DND-41 (cell line): ENCODE data around the gene ETV5.

Source experiments
- ATAC-seq: fragments of 200-7000 bp; cut with Tn5 transposase; 3 replicates; pipeline ENCODE4 v1.9.1; 2021; ENCODE audit warnings: low read depth; ENCODE audit not compliant: insufficient read depth
- DNase-seq: peaks from one replicate; pipeline ENCODE4 v3.0.0-alpha.2; 2020
- H2AFZ ChIP-seq: 2 replicates; pipeline ENCODE4 v1.6.0; 2012; ENCODE audit warnings: low read depth, low read length
- H3K27ac ChIP-seq: 2 replicates; pipeline ENCODE4 v1.5.1; 2012; ENCODE audit warnings: low read length, inconsistent platforms
- H3K27me3 ChIP-seq: fragments of 200-600 bp; sonication (generic); 2 replicates; pipeline ENCODE4 v1.6.0; 2012; ENCODE audit warnings: low read length, mild to moderate bottlenecking, inconsistent platforms; ENCODE audit not compliant: insufficient read depth, poor library complexity
- H3K36me3 ChIP-seq: 2 replicates; pipeline ENCODE4 v1.5.1; 2012; ENCODE audit warnings: low read length, inconsistent platforms; ENCODE audit not compliant: insufficient read depth
- H3K4me1 ChIP-seq: 2 replicates; pipeline ENCODE4 v1.5.1; 2012; ENCODE audit warnings: mild to moderate bottlenecking, low read length; ENCODE audit not compliant: insufficient read depth
- H3K4me2 ChIP-seq: 2 replicates; pipeline ENCODE4 v1.6.0; 2012; ENCODE audit warnings: mild to moderate bottlenecking, moderate library complexity, low read length, inconsistent platforms; ENCODE audit not compliant: insufficient read depth
- H3K4me3 ChIP-seq, 2 experiments: fragments of 200-600 bp in 1 of 2; shearing (Covaris generic) in 1 of 2; 2 replicates each; pipeline ENCODE4 v1.5.1; 2012 to 2016; ENCODE audit warnings: inconsistent platforms in 2 of 2, low read length in 2 of 2, mild to moderate bottlenecking in 2 of 2, low read depth in 1 of 2, moderate library complexity in 1 of 2
- H3K79me2 ChIP-seq: 2 replicates; pipeline ENCODE4 v1.6.0; 2012; ENCODE audit warnings: low read length, inconsistent platforms; ENCODE audit not compliant: insufficient read depth
- H3K9ac ChIP-seq: 2 replicates; pipeline ENCODE4 v1.6.0; 2012; ENCODE audit warnings: low read depth, mild to moderate bottlenecking, inconsistent platforms, low read length, moderate library complexity
- H3K9me3 ChIP-seq: 2 replicates; pipeline ENCODE4 v1.5.1; 2012; ENCODE audit warnings: low read length, moderate library complexity, mild to moderate bottlenecking, inconsistent platforms; ENCODE audit not compliant: insufficient read depth, severe bottlenecking
- H4K20me1 ChIP-seq: 2 replicates; pipeline ENCODE4 v1.6.0; 2012; ENCODE audit warnings: low read length; ENCODE audit not compliant: insufficient read depth
- EZH2 ChIP-seq: IDR thresholded peaks from 3 replicates; pipeline ENCODE4 v1.6.1; 2012; ENCODE audit warnings: borderline replicate concordance, low read depth, mild to moderate bottlenecking, moderate library complexity, low read length, inconsistent platforms; ENCODE audit not compliant: severe bottlenecking
- TF ChIP-seq, protein P1 (sequence below): IDR thresholded peaks from 2 replicates; pipeline ENCODE4 v1.5.1; 2012; ENCODE audit warnings: borderline replicate concordance, low read length, moderate library complexity, mild to moderate bottlenecking; ENCODE audit not compliant: poor library complexity, severe bottlenecking; ENCODE audit errors: extremely low read depth

Gene ETV5

DNA sequence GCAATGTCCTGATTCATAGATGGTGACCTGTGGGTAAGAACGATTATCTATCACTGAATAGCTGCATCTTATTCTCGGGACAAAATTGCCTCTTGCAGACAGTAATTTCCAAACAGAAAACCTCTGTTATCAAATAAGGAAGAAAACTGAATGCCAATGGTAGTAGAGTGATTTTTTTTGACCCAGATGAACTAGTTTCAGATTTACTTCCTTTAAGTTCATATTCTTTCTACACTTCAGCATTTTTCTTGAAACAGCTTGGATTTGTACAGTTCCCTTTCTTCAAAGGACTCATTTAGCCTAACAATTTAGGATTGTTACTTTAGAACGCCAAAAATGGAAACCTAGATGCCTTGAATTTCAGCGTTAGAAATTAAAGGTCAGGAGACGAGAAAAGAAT is 14.6 kb downstream of the ETV5 start:
- DNase-seq = no peak
- Histone ChIP-seq H3K9me3 (no peaks in the 10 kb centered on the region), H3K27me3 (no peaks in the 10 kb centered on the region), H3K4me2 (no peak overlapping the region), H2AFZ (no peak overlapping the region), H4K20me1 (peaks cover 18% of the 10 kb centered on the region), H3K9ac (no peak overlapping the region), H3K4me1 (no peaks in the 10 kb centered on the region), H3K4me3 (no peak overlapping the region), H3K79me2 (no peaks in the 10 kb centered on the region), H3K27ac (no peak overlapping the region), H3K36me3 (peaks cover 5% of the 10 kb centered on the region; the same call in 1 of the 2 replicates)
- TF ChIP-seq EZH2 = no peak
- TF ChIP-seq, protein P1, sequence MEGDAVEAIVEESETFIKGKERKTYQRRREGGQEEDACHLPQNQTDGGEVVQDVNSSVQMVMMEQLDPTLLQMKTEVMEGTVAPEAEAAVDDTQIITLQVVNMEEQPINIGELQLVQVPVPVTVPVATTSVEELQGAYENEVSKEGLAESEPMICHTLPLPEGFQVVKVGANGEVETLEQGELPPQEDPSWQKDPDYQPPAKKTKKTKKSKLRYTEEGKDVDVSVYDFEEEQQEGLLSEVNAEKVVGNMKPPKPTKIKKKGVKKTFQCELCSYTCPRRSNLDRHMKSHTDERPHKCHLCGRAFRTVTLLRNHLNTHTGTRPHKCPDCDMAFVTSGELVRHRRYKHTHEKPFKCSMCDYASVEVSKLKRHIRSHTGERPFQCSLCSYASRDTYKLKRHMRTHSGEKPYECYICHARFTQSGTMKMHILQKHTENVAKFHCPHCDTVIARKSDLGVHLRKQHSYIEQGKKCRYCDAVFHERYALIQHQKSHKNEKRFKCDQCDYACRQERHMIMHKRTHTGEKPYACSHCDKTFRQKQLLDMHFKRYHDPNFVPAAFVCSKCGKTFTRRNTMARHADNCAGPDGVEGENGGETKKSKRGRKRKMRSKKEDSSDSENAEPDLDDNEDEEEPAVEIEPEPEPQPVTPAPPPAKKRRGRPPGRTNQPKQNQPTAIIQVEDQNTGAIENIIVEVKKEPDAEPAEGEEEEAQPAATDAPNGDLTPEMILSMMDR = no peak
- no peak for ATAC-seq

DNA sequence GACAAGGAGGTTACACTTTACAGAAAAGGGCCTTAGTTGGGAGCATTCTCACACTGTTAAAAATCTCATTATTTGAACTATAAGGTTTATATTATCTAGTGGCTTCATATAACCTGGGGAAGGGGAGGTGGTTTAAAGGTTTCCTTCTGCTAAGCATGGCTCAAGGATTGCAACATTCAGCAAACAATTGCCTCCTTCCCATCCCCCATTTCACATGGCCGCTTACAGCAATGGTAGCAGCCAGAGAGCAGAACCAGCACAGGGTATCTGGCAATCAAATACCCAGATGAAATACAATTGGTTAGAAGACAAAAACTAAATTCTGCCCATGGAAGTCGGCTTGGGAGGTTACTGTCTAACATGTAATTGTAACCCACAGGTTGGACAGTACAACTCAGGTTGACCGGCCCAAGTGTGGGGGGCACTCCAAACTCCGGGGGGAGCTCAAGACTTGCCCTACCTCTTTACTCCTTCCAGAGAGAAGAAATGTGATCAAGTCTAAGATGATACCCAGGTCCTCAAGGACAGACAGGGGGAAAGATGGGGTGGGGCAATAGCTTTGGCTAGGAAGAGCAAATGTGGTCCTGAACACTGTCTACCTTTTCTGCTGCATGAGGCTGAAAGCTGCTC is 15.5 kb downstream of the ETV5 start:
- no peak overlapping the region for H3K4me2 ChIP-seq
- H3K4me3 ChIP-seq = no peak overlapping the region
- no peak overlapping the region for H2AFZ ChIP-seq
- no peak for ATAC-seq
- no peaks in the 10 kb centered on the region for H3K4me1 ChIP-seq
- no peaks in the 10 kb centered on the region for H3K27me3 ChIP-seq
- peaks cover 5% of the 10 kb centered on the region; the same call in 1 of the 2 replicates for H3K36me3 ChIP-seq
- DNase-seq = no peak
- H4K20me1 ChIP-seq = peaks cover 16% of the 10 kb centered on the region
- TF ChIP-seq, protein P1 = no peak
- no peak for TF ChIP-seq EZH2
- no peaks in the 10 kb centered on the region for H3K9me3 ChIP-seq
- H3K27ac ChIP-seq = no peak overlapping the region
- H3K79me2 ChIP-seq = no peaks in the 10 kb centered on the region
- no peak overlapping the region for H3K9ac ChIP-seq

DNA sequence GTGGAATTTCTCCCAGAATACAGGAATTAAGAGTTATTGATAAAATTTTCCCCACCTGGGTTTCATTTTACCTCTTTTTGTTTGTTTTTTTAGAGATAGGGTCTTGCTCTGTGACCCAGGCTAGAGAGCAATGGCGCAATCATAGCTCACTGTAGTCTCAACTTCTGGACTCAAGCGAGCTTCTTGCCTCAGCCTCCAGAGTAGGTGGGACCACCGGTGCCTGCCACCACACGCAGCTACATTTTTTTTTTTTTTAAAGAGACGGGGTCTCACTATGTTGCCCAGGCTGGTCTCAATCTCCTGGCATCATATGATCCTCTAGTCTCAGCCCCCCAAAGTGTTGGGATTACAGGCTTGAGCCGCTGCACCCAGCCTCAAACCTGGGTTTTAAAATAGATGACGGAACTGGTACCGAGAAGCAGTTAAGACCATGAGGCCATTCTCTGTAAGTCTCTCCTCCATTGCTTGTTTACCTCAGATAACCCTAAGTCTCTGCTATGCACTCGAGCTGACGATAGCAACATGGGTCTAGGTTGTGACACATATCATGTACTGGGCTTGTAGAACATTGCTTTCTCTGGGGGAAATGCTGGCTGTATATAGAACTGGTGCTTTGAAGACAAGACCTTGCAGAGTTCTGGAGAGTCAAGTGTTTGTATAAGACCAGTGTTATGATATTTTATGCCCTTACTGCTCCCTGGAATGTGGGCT is 16.4 kb downstream of the ETV5 start:
- TF ChIP-seq, protein P1 = no peak
- no peak for TF ChIP-seq EZH2
- Histone ChIP-seq H3K4me3 (no peak overlapping the region), H4K20me1 (peaks cover 17% of the 10 kb centered on the region; the same call in 1 of the 2 replicates), H3K27me3 (no peaks in the 10 kb centered on the region), H3K9ac (no peak overlapping the region), H3K36me3 (peaks cover 5% of the 10 kb centered on the region; the same call in 1 of the 2 replicates), H3K27ac (no peak overlapping the region), H2AFZ (no peak overlapping the region), H3K4me2 (no peak overlapping the region), H3K4me1 (no peaks in the 10 kb centered on the region), H3K9me3 (no peaks in the 10 kb centered on the region), H3K79me2 (no peaks in the 10 kb centered on the region)
- ATAC-seq (no peak), DNase-seq (no peak)
